ENCODE data around the gene USP6NL.

Gene USP6NL

GRCh38 chr10:11469575-11470391 lies 141.7 kb downstream of the USP6NL start:
- TF ChIP-seq FOXK2 (IDR thresholded peaks at IDR 0.05): no peak
- TF ChIP-seq NFRKB (IDR thresholded peaks at IDR 0.05): no peak
- TF ChIP-seq FOXA1 (IDR thresholded peaks at IDR 0.05): no peak
- TF ChIP-seq LEF1 (IDR thresholded peaks at IDR 0.05; ENCODE audit: borderline replicate concordance): no peak
- no peak for TF ChIP-seq ZNF384 (IDR thresholded peaks at IDR 0.05)
- no peak for TF ChIP-seq HDGF (IDR thresholded peaks at IDR 0.05; ENCODE audit: borderline replicate concordance)
- CTCF ChIA-PET: no interaction called here
- no peak for DNase-seq (ENCODE audit: extremely low spot score)
- POLR2A ChIA-PET: no interaction called here

GRCh38 chr10:11468126-11468742 lies 143.2 kb downstream of the USP6NL start:
- TF ChIP-seq ARNT (IDR thresholded peaks at IDR 0.05) (no peak), FOXM1 (IDR thresholded peaks at IDR 0.05; ENCODE audit: borderline replicate concordance) (no peak), SUZ12 (IDR thresholded peaks at IDR 0.05) (no peak), CTBP1 (IDR thresholded peaks at IDR 0.05; ENCODE audit: borderline replicate concordance) (no peak), SP1 (IDR thresholded peaks at IDR 0.05) (no peak), ZNF384 (IDR thresholded peaks at IDR 0.05) (no peak), BHLHE40 (IDR thresholded peaks at IDR 0.05; ENCODE audit: borderline replicate concordance) (no peak), LEF1 (IDR thresholded peaks at IDR 0.05; ENCODE audit: borderline replicate concordance) (no peak), L3MBTL2 (conservative IDR thresholded peaks at IDR 0.05) (no peak), ELF4 (IDR thresholded peaks at IDR 0.05) (no peak), FOXA1 (IDR thresholded peaks at IDR 0.05) (no peak), TARDBP (IDR thresholded peaks at IDR 0.05) (no peak), HDGF (IDR thresholded peaks at IDR 0.05; ENCODE audit: borderline replicate concordance) (no peak), NFRKB (IDR thresholded peaks at IDR 0.05) (no peak), FOXK2 (IDR thresholded peaks at IDR 0.05) (no peak), PKNOX1 (IDR thresholded peaks at IDR 0.05) (no peak)
- DNase-seq (ENCODE audit: extremely low spot score): no peak
- ChIA-PET POLR2A (no interaction called here), CTCF (no interaction called here)

GRCh38 chr10:11465406-11465805 lies 146.0 kb downstream of the USP6NL start:
- TF ChIP-seq BHLHE40 (IDR thresholded peaks at IDR 0.05; ENCODE audit: borderline replicate concordance) (no peak), FOXK2 (IDR thresholded peaks at IDR 0.05) (no peak), HDGF (IDR thresholded peaks at IDR 0.05; ENCODE audit: borderline replicate concordance) (no peak), L3MBTL2 (conservative IDR thresholded peaks at IDR 0.05) (no peak), SUZ12 (IDR thresholded peaks at IDR 0.05) (no peak), ZNF384 (IDR thresholded peaks at IDR 0.05) (no peak), PKNOX1 (IDR thresholded peaks at IDR 0.05) (no peak), NFRKB (IDR thresholded peaks at IDR 0.05) (no peak), ELF4 (IDR thresholded peaks at IDR 0.05) (no peak)
- ChIA-PET CTCF (interaction anchor here (1.3 kb wide), 1 partner anchor 35 kb away, joined by 3 read pairs; no protein-coding TSS in a partner anchor), POLR2A (no interaction called here)
- no peak for DNase-seq (ENCODE audit: extremely low spot score)

GRCh38 chr10:11463111-11463510 lies 148.3 kb downstream of the USP6NL start:
- CTCF ChIA-PET: no interaction called here
- DNase-seq (ENCODE audit: extremely low spot score): no peak
- POLR2A ChIA-PET: no interaction called here
- TF ChIP-seq SP1 (IDR thresholded peaks at IDR 0.05) (no peak), BHLHE40 (IDR thresholded peaks at IDR 0.05; ENCODE audit: borderline replicate concordance) (no peak), FOXM1 (IDR thresholded peaks at IDR 0.05; ENCODE audit: borderline replicate concordance) (no peak), TARDBP (IDR thresholded peaks at IDR 0.05) (no peak), ARNT (IDR thresholded peaks at IDR 0.05) (no peak), PKNOX1 (IDR thresholded peaks at IDR 0.05) (no peak), L3MBTL2 (conservative IDR thresholded peaks at IDR 0.05) (no peak), NFRKB (IDR thresholded peaks at IDR 0.05) (no peak), FOXA1 (IDR thresholded peaks at IDR 0.05) (no peak), LEF1 (IDR thresholded peaks at IDR 0.05; ENCODE audit: borderline replicate concordance) (no peak), CTBP1 (IDR thresholded peaks at IDR 0.05; ENCODE audit: borderline replicate concordance) (no peak), SUZ12 (IDR thresholded peaks at IDR 0.05) (no peak), ZNF384 (IDR thresholded peaks at IDR 0.05) (no peak)

GRCh38 chr10:11462071-11462470 lies 149.4 kb downstream of the USP6NL start:
- POLR2A ChIA-PET: no interaction called here
- TF ChIP-seq FOXM1 (IDR thresholded peaks at IDR 0.05; ENCODE audit: borderline replicate concordance) (no peak), ELF4 (IDR thresholded peaks at IDR 0.05) (no peak), SP1 (IDR thresholded peaks at IDR 0.05) (no peak), CTBP1 (IDR thresholded peaks at IDR 0.05; ENCODE audit: borderline replicate concordance) (no peak), PKNOX1 (IDR thresholded peaks at IDR 0.05) (no peak), FOXK2 (IDR thresholded peaks at IDR 0.05) (no peak), BHLHE40 (IDR thresholded peaks at IDR 0.05; ENCODE audit: borderline replicate concordance) (no peak), NFRKB (IDR thresholded peaks at IDR 0.05) (no peak), TARDBP (IDR thresholded peaks at IDR 0.05) (no peak), FOXA1 (IDR thresholded peaks at IDR 0.05) (no peak), SUZ12 (IDR thresholded peaks at IDR 0.05) (no peak), L3MBTL2 (conservative IDR thresholded peaks at IDR 0.05) (no peak), LEF1 (IDR thresholded peaks at IDR 0.05; ENCODE audit: borderline replicate concordance) (no peak), ZNF384 (IDR thresholded peaks at IDR 0.05) (no peak), ARNT (IDR thresholded peaks at IDR 0.05) (no peak), HDGF (IDR thresholded peaks at IDR 0.05; ENCODE audit: borderline replicate concordance) (no peak)
- CTCF ChIA-PET: no interaction called here
- no peak for DNase-seq (ENCODE audit: extremely low spot score)
